Stimulated activated CD8-positive, alpha-beta memory T cell treated with anti-CD3 and anti-CD28 coated beads, Interleukin-2, amount 100 ng/mL, for 48 hours (primary cell): ENCODE results near the gene SMC5.
"Not testable (repeated sequence)": the region's sequence is repeated elsewhere in the genome, so short reads cannot be mapped to it uniquely, and the experiment has no call there.

Experiments used
- DNase-seq, 2 donors: peaks; one replicate each; pipeline ENCODE4 v3.0.0-alpha.2; 2020; ENCODE audit warnings: low read depth in 2 of 2

The SMC5 gene

DNA sequence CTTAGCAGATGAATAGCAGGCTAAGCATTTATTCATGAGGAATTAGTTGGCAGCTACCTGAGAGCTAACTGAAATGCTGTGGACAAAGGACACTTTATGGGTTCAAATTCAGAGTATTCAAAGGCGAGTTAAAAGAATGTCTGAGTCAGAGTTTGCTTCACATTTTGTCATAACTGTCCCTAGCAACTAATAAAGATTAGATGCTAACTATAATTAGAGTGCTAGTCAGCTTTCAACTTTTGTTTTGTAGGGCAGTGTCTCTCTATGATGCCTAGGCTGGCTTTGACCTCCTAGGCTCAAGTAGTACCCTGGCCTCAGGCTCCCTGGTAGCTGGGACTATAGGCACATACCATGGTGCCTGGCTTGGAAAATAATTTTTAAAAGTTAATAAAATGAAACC is 4.6 kb downstream of the SMC5 start:
- no peak for DNase-seq

- DNase-seq = no peak
These were observed 19.5 kb downstream of the SMC5 start for GRCh38 chr9:70278305-70278704.

DNA sequence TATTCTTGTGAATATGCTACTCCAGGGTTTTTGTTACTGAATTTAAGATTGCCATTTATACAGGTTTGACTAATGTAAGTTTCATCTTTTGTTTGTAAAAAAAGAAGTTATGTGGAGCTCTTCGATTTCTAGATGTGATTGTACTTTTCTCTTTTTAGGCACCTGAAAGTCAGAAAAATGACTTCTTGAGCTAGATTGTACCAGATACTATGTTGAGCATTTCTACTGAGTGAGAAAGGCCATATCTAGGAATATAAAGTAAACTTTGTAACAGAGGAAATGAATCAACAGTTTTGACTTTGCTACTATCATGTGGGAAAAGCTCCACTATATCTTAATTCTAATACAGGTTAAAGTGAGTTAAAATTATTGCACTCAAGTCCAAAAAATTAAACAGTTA is 25.1 kb downstream of the SMC5 start:
- DNase-seq = no peak

DNA sequence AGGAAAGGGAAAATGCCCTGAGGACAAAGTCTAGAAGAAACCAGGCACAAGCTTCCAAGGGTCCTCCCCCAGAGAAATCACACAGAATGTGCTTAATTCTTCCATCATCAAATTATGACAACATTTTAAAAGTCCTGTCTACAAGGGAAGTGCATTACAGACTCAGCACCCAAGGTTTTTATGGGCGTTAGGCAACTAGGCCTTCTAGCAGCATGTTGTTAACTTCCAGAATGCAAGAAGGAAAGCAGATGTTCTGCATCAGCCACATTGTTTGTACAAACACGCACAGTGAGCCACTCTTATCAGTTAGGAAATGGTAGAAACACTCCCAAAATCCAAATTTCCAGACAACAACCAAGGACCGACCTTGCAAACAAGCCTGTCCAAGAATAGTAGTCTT is 26.5 kb downstream of the SMC5 start:
- DNase-seq = no peak

- no peak for DNase-seq
These were observed 27.3 kb downstream of the SMC5 start for GRCh38 chr9:70285981-70286598.

DNA sequence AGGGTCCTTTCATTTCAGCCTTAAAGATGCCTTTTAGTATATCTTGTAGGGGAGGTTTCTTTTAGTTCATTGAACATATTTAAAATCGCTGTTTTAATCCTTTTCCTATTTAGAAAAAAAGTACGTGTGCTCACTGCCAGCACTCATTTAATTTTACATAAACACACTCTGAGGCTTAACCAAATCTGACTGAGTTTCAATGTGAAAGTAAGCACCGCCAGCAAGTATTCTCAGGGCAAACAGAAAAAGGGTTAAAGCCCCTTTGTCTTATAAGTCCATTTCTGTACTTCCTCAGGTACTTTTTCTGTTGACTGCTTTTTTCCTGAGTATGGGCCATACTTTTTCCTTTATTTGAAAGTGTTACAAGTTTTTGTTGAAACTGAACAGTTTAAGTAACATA is 31.8 kb downstream of the SMC5 start:
- no peak for DNase-seq

DNA sequence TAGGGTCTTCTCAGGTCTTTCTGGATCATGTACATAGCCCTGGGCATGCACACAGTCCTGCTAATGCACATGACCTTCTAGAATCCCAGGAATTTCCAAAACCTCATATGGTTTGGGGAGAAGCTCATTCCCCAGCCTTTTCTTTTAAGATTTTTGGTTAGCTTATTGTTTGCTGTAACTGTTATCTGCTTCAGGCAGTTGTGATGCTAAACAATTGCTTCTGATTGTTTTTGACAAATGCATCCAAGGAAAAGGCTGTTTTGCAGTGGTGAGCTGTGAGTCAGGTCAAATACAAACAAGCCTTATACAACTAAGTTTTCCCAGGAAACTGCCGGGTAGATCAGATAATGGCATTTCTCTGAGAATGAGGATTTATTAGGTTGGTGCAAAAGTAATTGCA is 32.7 kb downstream of the SMC5 start:
- no peak for DNase-seq

DNA sequence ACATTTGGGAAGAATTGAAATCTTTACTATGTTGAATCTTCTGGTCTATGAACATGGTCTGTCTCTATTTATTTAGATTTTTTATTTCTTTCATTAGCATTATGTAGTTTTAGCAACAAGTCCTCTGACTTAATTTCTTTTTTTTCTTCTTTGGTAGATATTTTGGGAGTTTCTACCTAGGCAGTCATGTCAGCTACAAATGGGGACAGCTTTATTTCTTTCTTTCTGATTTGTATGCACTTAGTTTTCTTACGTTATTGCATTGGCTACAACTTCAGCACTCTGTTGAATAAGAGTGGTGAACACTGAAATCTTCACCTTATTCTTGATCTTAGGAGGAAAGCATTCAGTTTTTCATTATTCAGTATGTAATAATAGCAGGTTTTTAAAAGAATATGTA is 33.5 kb downstream of the SMC5 start:
- DNase-seq = no peak

- DNase-seq = no peak
These were observed 34.4 kb downstream of the SMC5 start for GRCh38 chr9:70293214-70293613.

- DNase-seq = no peak
These were observed 38.4 kb downstream of the SMC5 start for GRCh38 chr9:70297141-70297540.

DNA sequence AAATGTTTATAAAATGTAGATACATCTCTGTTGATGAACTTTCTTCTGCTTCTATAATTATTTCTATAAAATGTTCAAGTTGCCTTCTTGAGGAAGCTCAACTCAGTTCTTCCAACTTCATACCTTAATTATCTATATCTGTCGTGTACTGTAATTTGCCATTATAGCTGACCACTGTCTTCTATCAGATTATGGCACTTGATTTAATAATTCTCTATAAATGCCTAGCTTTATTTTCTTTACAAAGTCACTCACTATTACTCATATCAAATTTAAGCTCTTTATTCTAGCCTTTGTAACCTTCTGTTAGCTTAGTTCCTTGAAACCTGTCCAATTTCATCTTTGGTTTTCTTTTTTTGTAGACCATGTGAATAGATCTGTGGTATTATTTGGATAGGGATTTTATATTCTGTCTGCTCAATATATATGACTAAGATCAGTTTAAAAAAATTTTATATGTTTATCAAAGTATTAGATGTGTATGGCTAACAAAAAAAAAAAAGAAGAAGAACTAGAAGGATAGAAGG is 39.5 kb downstream of the SMC5 start:
- no peak for DNase-seq

DNA sequence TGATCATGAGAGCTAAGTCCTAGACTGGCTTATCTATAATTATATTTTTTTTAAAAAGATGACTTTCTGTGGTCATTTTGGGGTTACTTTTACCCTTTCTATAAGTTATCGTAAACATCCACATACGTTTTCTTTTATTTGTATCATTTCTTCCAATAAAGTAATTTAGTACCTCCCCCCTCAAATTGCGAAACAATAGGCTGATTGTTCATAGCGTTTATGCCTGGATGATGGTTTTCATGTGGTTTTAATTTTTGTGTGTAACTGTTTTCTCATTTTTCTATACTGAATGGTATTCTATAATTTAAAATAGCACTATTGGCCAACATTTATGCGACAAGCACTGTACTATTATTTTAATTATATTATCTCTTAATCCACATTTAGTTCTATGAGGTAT is 44.5 kb downstream of the SMC5 start:
- DNase-seq = no peak

- DNase-seq = no peak
These were observed 46.0 kb downstream of the SMC5 start for GRCh38 chr9:70304810-70305209.

DNA sequence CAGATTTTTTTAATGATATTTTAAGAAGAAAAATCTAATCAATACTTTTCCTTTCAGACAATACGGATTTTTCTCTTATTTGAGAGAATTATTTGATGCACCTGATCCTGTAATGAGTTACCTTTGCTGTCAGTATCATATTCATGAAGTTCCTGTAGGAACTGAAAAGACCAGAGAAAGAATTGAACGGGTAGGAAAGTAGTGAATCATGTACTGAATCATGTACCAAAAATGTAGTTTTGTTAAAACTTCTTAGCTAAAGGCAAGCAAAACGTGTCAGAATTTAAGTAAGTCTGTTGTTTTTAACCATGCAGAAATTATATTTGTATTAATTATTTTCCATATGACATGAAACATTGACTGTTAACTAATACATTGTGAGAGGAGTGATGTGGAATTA is 56.6 kb downstream of the SMC5 start:
- no peak for DNase-seq

GRCh38 chr9:70318002-70318401 is 59.2 kb downstream of the SMC5 start:
- DNase-seq = no peak

DNA sequence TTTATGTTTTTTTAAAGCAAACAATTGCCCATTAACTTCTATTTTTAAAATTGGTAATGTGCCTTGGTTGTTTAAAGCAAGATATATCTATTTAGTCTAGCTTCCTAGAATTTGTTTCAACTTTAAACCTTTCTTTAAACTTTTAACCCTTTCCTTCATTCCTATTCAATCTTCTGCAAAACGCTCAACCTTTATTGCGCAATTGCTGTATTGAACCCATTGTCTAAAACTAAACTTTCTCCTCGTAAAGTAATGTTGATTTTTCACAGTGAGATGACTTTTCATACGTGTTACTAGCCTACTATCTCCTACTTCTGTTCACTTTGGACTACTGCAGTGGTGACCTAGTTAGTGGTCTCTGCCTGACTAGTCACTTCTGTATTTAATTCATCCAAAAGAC is 63.3 kb downstream of the SMC5 start:
- DNase-seq = no peak

DNA sequence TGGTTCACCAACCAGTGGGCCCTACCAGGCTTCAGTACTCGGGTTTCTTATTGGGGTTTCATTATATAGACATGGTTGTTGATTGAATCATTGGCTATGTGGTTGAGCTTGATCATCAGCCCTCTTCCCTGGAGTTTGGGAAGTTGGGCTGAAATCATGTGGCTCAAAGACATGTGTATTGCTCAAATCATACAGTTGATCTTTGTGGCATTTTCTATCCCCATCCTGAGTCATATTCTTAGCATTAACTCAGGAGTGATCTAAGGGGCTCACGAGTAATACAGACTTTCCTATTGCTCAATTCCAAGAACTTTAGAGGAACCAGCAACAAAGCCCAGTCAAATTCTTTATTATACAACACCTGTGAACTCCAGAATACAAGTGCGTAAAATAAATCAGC is 66.2 kb downstream of the SMC5 start:
- DNase-seq = no peak

GRCh38 chr9:70328625-70329024 is 69.8 kb downstream of the SMC5 start:
- DNase-seq = not testable (repeated sequence)

GRCh38 chr9:70340572-70340971 is 81.8 kb downstream of the SMC5 start:
- no peak for DNase-seq

DNA sequence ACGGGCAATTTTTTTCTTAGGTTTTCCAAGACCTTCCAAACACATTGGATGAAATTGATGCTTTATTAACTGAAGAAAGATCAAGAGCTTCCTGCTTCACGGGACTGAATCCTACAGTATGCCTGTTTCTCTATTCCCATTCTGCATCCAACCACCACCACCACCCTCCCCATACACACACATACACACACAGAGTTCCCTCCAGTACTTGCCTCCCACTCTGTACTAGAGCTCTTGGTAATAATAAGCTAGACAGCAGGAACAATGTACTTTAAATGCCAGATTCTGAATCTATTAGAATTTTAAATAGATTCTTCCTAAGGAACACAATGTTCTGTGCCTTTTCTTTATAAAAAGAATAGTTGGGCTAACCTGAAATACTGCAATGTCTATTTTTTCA is 88.3 kb downstream of the SMC5 start:
- DNase-seq = no peak

DNA sequence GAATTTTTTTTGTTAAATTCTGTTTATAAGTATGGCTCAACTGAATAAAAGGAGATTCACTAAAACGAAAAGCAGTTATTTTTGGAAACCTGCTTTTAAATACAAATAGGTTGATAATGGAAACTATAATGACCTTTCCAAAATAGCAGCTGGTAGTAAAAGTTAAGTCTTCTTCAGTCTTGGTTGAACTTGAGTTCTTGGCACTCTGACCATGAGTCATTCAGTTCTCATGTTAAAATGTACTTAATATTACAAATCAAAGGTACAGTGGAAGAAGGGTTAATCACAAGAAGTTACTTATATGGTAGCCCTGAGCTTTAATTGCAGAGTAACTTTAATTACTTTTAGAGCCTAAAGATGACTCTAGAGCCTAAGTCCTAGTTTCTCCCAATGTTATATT is 93.6 kb downstream of the SMC5 start:
- DNase-seq = no peak

- no peak for DNase-seq
These were observed 94.0 kb downstream of the SMC5 start for GRCh38 chr9:70352802-70353201.

DNA sequence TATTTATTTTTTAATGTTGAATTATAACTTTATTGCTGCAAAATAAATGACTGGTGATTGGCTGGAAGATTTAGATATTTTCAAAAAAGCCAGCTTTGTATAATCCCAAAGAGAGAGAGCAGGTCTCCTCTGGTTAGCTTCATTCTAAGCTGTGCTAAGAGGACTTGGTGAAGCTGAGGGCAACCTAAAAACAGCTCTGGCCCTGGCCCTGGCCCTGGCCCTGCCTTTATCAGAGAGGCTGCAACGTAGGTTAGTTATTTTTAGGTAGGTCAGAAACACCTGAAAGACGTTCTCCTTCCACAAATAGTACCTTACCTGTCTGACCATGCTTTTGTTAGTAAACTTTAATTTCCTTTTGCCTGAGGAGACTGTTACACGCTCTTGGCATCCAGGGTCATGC is 97.0 kb downstream of the SMC5 start:
- no peak for DNase-seq

DNA sequence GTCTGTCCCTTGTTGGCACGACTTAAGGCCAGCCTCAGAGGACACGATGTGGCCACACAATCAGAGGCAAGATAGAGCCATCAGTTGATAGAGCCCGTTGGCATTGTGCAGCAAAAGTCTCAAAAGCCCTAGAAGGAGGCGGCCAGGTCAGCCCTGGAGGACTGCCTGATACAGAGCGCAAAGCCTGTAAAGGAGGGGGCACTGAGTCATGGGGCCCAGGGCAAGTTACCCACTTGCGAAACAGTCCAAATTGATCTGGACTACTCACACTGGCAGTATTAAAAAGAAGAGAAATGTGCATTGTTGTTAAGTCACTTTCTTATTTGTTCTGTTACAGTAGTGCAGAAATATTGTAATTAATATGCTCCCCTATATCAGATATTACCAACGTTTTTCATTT is 104.2 kb downstream of the SMC5 start:
- DNase-seq = no peak
